GM12878 (cell line): ENCODE data around the gene RAB8A. TPM values are rescaled to one million over a fixed set of nuclear protein-coding genes. Genes with fewer than 3 reads are reported as not detected.

Experiments used
- ATAC-seq: fragments of 200-7000 bp; cut with Tn5 transposase; 3 replicates; pipeline ENCODE4 v1.9.1; 2020; ENCODE audit warnings: mild to moderate bottlenecking, moderate library complexity
- BruUV-seq: library from RNA; stranded (reverse); fragments of 400-500 nt; replicated peaks from 2 replicates; lab custom pipeline; 2021; lab: Mats Ljungman, UMichigan
- CTCF ChIA-PET: fragments of 300-600 bp; sonication (Branson Sonifier 250); formaldehyde crosslinking; extraction: SDS; loops from one replicate; lab custom pipeline; 2021; ENCODE audit warnings: inconsistent platforms; lab: Yijun Ruan, JAX
- POLR2A ChIA-PET: fragments of 350-600 bp; formaldehyde crosslinking; extraction: SDS; loops from one replicate; lab custom pipeline; 2021; ENCODE audit warnings: inconsistent platforms; lab: Charles Lee
- RAD21 ChIA-PET: fragments of 300-600 bp; sonication (Branson Sonifier 250); formaldehyde crosslinking; loops from one replicate; lab custom pipeline; 2023; ENCODE audit warnings: antibody characterized with exemption; ENCODE audit not compliant: unreplicated experiment; lab: Charles Lee
- SMC1A ChIA-PET: fragments of 300-600 bp; sonication (Branson Sonifier 250); formaldehyde crosslinking; loops from one replicate; lab custom pipeline; 2023; ENCODE audit not compliant: unreplicated experiment, uncharacterized antibody; lab: Charles Lee
- DNase-seq: peaks from one replicate; pipeline ENCODE4 v3.0.0-alpha.2; 2011; ENCODE audit warnings: low read depth, low spot score
- FAIRE-seq: peaks from 3 replicates; lab custom pipeline; 2011; peaks lifted over from hg19 to GRCh38; lab: Jason Lieb, UNC
- H2AFZ ChIP-seq: 2 replicates; pipeline ENCODE4 v1.6.0; 2011; ENCODE audit warnings: low read depth, low read length, control low read depth; ENCODE audit not compliant: control insufficient read depth
- H3K27ac ChIP-seq: 2 replicates; pipeline ENCODE4 v1.5.1; 2011; ENCODE audit warnings: control low read depth; ENCODE audit not compliant: control insufficient read depth, insufficient read depth
- H3K27me3 ChIP-seq, 2 experiments: replicated peaks in 1 of 2; 2 replicates each; pipeline versions ENCODE4 v1.6.0 to v1.6.1; 2011; ENCODE audit warnings: low read length in 1 of 2; ENCODE audit not compliant: control insufficient read depth in 2 of 2, insufficient read depth in 2 of 2
- H3K36me3 ChIP-seq, 2 experiments: 2 replicates each; pipeline ENCODE4 v1.5.1; 2011; ENCODE audit warnings: low read length in 1 of 2; ENCODE audit not compliant: control insufficient read depth in 2 of 2, insufficient read depth in 2 of 2
- H3K4me1 ChIP-seq: 2 replicates; pipeline ENCODE4 v1.6.1; 2011; ENCODE audit warnings: mild to moderate bottlenecking, low read length, moderate library complexity, mixed read lengths; ENCODE audit not compliant: control insufficient read depth, insufficient read depth
- H3K4me2 ChIP-seq: 2 replicates; pipeline ENCODE4 v1.6.0; 2011; ENCODE audit warnings: control low read depth; ENCODE audit not compliant: control insufficient read depth, insufficient read depth
- H3K4me3 ChIP-seq: fragments of 200-600 bp; sonication (generic); 2 replicates; pipeline ENCODE4 v1.5.1; 2016
- H3K79me2 ChIP-seq: 2 replicates; pipeline ENCODE4 v1.6.0; 2011; ENCODE audit warnings: low read length; ENCODE audit not compliant: control insufficient read depth, insufficient read depth
- H3K9ac ChIP-seq: 2 replicates; pipeline ENCODE4 v1.8.0; 2011; ENCODE audit warnings: low read length, control low read depth, mixed read lengths; ENCODE audit not compliant: control insufficient read depth, insufficient read depth
- H3K9me3 ChIP-seq: replicated peaks from 3 replicates; pipeline ENCODE4 v1.5.1; 2011; ENCODE audit warnings: mild to moderate bottlenecking, low read length; ENCODE audit not compliant: control insufficient read depth, insufficient read depth
- H4K20me1 ChIP-seq: 2 replicates; pipeline ENCODE4 v1.6.0; 2011; ENCODE audit not compliant: control insufficient read depth, insufficient read depth
- EGR1 ChIP-seq, 2 experiments: IDR thresholded peaks; 1 replicate in 1 of 2; 2 replicates in 1 of 2; pipeline ENCODE4 v1.6.1; 2011 to 2012; ENCODE audit warnings: low read depth in 2 of 2, low read length in 2 of 2, borderline replicate concordance in 1 of 2, mild to moderate bottlenecking in 1 of 2, moderate library complexity in 1 of 2
- KDM1A ChIP-seq: fragments of 200-600 bp; sonication (generic); IDR thresholded peaks from 2 replicates; pipeline ENCODE4 v1.6.1; 2016; ENCODE audit warnings: borderline replicate concordance
- NR2C1 ChIP-seq: fragments of 450-650 bp; IDR thresholded peaks from 2 replicates; pipeline ENCODE4 v1.6.1; 2017; ENCODE audit warnings: antibody characterized with exemption, mild to moderate bottlenecking, moderate library complexity
- RFX5 ChIP-seq: IDR thresholded peaks from 2 replicates; pipeline ENCODE4 v1.6.1; 2011; ENCODE audit warnings: low read depth, low read length, improper control_type of control experiment
- SPI1 ChIP-seq: IDR thresholded peaks from 2 replicates; pipeline ENCODE4 v1.6.1; 2011; ENCODE audit warnings: low read depth, mild to moderate bottlenecking, low read length, moderate library complexity, borderline replicate concordance; ENCODE audit not compliant: insufficient read depth
- YY1 ChIP-seq: IDR thresholded peaks from 2 replicates; pipeline ENCODE4 v1.6.1; 2011; ENCODE audit warnings: low read depth, mild to moderate bottlenecking, low read length
- WGBS: methylation state at CpG from one replicate; pipeline ENCODE4 v1.1.6; 2016; ENCODE audit warnings: low lambda C conversion rate; ENCODE audit not compliant: insufficient replicate concordance, insufficient coverage; ENCODE audit errors: missing lambda C conversion rate; 5-methylcytosine and 5-hydroxymethylcytosine counted together
- in situ Hi-C: fragments of 300-500 bp; cut with MboI; formaldehyde crosslinking; loops from 9 replicates; pipeline ENCODE4 v1.14.3; 2018; ENCODE audit warnings: mixed read lengths
- intact Hi-C: fragments of 100-400 bp; cut with micrococcal nuclease; formaldehyde crosslinking; loops from one replicate; pipeline ENCODE4 v1.14.2; 2022; ENCODE audit not compliant: unreplicated experiment
- polyA plus RNA-seq, 11 experiments: library from polyadenylated mRNA; depleted of rRNA in 4 of 11; unstranded in 6 of 11; stranded (reverse) in 5 of 11; fragments of >200 nt; fragmentation: Nextera tagmentation in 4 of 11; fragmentation: Illumina TruSeq in 1 of 11; extraction: Ambion mirVana in 4 of 11; extraction: Trizol in 1 of 11; gene quantifications; 1 replicate in 1 of 11; 2 replicates in 10 of 11; pipeline versions ENCODE4 v1.2.1 to v1.2.3, GENCODE V29; 2011 to 2016; ENCODE audit warnings: inconsistent platforms in 2 of 11, missing spikeins in 2 of 11, low read depth in 1 of 11
- total RNA-seq, 4 experiments: library from RNA; depleted of rRNA in 3 of 4; stranded (reverse); fragments of >200 nt in 3 of 4; fragmentation: Illumina TruSeq in 1 of 4; extraction: Trizol in 1 of 4; gene quantifications; 2 replicates each; pipeline versions ENCODE4 v1.2.1 to v1.2.3, GENCODE V29; 2013 to 2021
- TF ChIP-seq, protein P1 (sequence below): fragments of 450-650 bp; IDR thresholded peaks from 2 replicates; pipeline ENCODE4 v1.6.1; 2014; ENCODE audit warnings: mild to moderate bottlenecking

The RAB8A gene
- total and polyA plus RNA-seq, 10 of the 15 experiments (the other 5 are each of a cell fraction or from before 2014, with no cell fraction given), result 23.9 to 314 (median 185) TPM

DNA sequence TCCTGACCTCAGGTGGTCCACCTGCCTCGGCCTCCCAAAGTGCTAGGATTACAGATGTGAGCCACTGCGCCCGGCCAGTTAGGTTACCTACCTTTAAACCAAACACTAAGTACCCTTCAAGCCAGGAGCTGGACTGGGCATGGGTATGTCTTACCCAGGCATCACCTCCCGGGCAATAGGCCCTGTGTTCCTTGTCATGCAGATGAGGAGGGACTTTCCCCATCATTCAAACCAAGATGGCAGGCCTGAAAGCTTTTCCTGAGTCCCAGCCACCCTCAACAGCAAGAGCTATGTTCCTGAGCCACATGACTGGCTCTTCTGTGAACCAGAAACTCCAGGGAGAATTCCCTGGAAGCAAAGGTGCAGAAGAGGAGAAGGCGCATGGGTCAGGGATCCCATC is 9.5 kb downstream of the RAB8A start:
- Histone ChIP-seq H2AFZ (no peak overlapping the region), H3K27me3 (no peaks in the 10 kb centered on the region), H3K9ac (no peak overlapping the region; the same call in 1 of the 2 replicates), H3K9me3 (no peaks in the 10 kb centered on the region), H3K36me3 (peaks cover 47 to 52% of the 10 kb centered on the region in 2 experiments), H4K20me1 (no peaks in the 10 kb centered on the region), H3K4me1 (peaks cover 48% of the 10 kb centered on the region), H3K4me3 (no peak overlapping the region), H3K79me2 (peaks cover 52% of the 10 kb centered on the region), H3K27ac (peak overlapping the region; percentile 100), H3K4me2 (peak overlapping the region; percentile 35; the same call in 1 of the 2 replicates)
- WGBS, result 92% methylated on average over 5 of the region's 5 CpGs
- DNase-seq, result no peak
- ChIA-PET POLR2A (interaction anchor here (2.4 to 11.3 kb wide), 3 partner anchors 14 to 23 kb away, joined by 6 to 174 read pairs (median 28); partner anchors contain the start of gene HSH2D), SMC1A (interaction anchor here (0.7 to 8.6 kb wide), 3 partner anchors 8 to 41 kb away, joined by 3 to 135 read pairs (median 3); partner anchors contain the start of gene HSH2D), CTCF (interaction anchor here (0.7 to 6.8 kb wide), 2 partner anchors 22 to 48 kb away, joined by 3 to 111 read pairs; partner anchors contain the start of gene HSH2D), RAD21 (interaction anchor here (0.7 to 0.9 kb wide), 2 partner anchors 23 to 37 kb away, joined by 3 read pairs; no protein-coding TSS in a partner anchor)
- TF ChIP-seq YY1 (0 out of 2 replicates have a peak, but pooled peaks have one; percentile 23), NR2C1 (no peak), KDM1A (no peak), RFX5 (no peak), SPI1 (no peak), EGR1 (IDR thresholded peaks at IDR 0.05; ENCODE audit: borderline replicate concordance in 1 of 2, low read depth in 2 of 2, low read length in 2 of 2) (no peak)
- TF ChIP-seq, protein P1, sequence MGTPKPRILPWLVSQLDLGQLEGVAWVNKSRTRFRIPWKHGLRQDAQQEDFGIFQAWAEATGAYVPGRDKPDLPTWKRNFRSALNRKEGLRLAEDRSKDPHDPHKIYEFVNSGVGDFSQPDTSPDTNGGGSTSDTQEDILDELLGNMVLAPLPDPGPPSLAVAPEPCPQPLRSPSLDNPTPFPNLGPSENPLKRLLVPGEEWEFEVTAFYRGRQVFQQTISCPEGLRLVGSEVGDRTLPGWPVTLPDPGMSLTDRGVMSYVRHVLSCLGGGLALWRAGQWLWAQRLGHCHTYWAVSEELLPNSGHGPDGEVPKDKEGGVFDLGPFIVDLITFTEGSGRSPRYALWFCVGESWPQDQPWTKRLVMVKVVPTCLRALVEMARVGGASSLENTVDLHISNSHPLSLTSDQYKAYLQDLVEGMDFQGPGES, result no peak
- ATAC-seq, result no peak
- intact Hi-C loops (no loop called here), in situ Hi-C loops (no loop called here)
- no TSS peak for BruUV-seq
- no peak for FAIRE-seq
